SU-DHL-6 (cell line): Measurements from ENCODE around the gene PML.

Experiments
- EZH2phosphoT487 ChIP-seq: fragments of 200-600 bp; sonication (generic), shearing (Covaris generic); conservative IDR thresholded peaks from 2 replicates; pipeline ENCODE4 v1.6.1; 2018; ENCODE audit warnings: mild to moderate bottlenecking, antibody characterized with exemption, low read length, moderate library complexity, mixed read lengths
- TF ChIP-seq, protein P1 (sequence below): fragments of 200-600 bp; sonication (generic); IDR thresholded peaks from one replicate; pipeline ENCODE4 v1.5.1; 2017; ENCODE audit warnings: antibody characterized with exemption, mild to moderate bottlenecking, low read length, moderate library complexity; ENCODE audit not compliant: insufficient read depth, poor library complexity, severe bottlenecking

DNA sequence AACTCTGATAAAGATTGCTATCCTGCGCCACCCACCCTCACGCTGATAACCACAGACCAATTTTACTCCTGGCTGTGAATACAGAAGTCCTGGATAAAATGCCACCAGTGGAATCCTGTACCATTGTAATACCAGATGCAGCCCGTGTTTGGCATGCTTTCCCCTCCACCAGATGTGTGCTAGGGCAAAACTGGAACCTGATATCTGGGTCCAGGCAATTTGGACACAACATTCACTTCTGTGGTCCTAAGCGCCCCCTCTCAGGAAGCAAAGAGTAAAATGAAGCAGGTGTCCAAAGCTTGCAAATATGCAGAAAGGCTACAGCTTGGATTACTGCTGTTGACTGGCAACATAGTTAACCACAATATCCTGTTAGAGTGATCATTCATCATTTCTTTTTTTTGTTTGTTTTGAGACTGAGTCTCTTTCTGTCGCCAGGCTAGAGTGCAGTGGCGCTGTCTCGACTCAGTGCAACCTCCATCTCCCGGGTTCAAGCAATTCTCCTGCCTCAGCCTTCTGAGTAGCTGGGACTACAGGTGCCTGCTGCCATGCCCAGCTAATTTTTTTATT, 35.4 kb upstream of the PML start:
- TF ChIP-seq, protein P1, sequence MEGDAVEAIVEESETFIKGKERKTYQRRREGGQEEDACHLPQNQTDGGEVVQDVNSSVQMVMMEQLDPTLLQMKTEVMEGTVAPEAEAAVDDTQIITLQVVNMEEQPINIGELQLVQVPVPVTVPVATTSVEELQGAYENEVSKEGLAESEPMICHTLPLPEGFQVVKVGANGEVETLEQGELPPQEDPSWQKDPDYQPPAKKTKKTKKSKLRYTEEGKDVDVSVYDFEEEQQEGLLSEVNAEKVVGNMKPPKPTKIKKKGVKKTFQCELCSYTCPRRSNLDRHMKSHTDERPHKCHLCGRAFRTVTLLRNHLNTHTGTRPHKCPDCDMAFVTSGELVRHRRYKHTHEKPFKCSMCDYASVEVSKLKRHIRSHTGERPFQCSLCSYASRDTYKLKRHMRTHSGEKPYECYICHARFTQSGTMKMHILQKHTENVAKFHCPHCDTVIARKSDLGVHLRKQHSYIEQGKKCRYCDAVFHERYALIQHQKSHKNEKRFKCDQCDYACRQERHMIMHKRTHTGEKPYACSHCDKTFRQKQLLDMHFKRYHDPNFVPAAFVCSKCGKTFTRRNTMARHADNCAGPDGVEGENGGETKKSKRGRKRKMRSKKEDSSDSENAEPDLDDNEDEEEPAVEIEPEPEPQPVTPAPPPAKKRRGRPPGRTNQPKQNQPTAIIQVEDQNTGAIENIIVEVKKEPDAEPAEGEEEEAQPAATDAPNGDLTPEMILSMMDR = no peak
- TF ChIP-seq EZH2phosphoT487 = no peak
